NB4 (cell line): ENCODE data around the gene A2ML1.

Experiments used
- MYC ChIP-seq: IDR thresholded peaks from 2 replicates; pipeline ENCODE4 v1.6.1; 2011; ENCODE audit warnings: low read depth, low read length
- POLR2A ChIP-seq: IDR thresholded peaks from 2 replicates; pipeline ENCODE4 v1.6.1; 2011; ENCODE audit warnings: mild to moderate bottlenecking; ENCODE audit not compliant: insufficient read length; ENCODE audit errors: extremely low read depth
- TF ChIP-seq, protein P1 (sequence below): IDR thresholded peaks from one replicate; pipeline ENCODE4 v1.5.1; 2012; ENCODE audit warnings: low read depth, low read length
- TF ChIP-seq, protein P2 (sequence below): IDR thresholded peaks from 2 replicates; pipeline ENCODE4 v1.6.1; 2011; ENCODE audit warnings: low read depth, low read length

DNA sequence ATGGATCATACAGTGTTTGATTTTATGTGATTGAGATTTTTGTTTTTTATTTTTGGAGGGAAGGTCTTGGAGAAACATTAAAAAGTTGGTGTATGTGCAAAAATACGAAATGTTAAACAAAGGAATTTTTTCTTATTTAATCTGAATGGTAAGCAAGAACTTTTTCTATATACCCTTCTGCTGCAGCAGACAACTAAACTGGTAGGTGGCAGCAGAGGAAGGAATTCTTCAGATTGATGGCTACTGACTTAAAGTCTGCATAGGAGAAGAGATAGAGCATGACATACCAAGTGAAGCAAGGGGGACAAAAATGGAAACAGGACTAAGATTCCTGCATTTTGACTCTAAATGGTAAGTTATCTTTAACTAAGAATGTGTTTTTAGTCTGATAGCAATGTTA lies 42.0 kb upstream of the A2ML1 start:
- TF ChIP-seq, protein P1, sequence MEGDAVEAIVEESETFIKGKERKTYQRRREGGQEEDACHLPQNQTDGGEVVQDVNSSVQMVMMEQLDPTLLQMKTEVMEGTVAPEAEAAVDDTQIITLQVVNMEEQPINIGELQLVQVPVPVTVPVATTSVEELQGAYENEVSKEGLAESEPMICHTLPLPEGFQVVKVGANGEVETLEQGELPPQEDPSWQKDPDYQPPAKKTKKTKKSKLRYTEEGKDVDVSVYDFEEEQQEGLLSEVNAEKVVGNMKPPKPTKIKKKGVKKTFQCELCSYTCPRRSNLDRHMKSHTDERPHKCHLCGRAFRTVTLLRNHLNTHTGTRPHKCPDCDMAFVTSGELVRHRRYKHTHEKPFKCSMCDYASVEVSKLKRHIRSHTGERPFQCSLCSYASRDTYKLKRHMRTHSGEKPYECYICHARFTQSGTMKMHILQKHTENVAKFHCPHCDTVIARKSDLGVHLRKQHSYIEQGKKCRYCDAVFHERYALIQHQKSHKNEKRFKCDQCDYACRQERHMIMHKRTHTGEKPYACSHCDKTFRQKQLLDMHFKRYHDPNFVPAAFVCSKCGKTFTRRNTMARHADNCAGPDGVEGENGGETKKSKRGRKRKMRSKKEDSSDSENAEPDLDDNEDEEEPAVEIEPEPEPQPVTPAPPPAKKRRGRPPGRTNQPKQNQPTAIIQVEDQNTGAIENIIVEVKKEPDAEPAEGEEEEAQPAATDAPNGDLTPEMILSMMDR = no peak
- TF ChIP-seq POLR2A (no peak), MYC (no peak)
- TF ChIP-seq, protein P2, sequence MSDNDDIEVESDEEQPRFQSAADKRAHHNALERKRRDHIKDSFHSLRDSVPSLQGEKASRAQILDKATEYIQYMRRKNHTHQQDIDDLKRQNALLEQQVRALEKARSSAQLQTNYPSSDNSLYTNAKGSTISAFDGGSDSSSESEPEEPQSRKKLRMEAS = no peak
